Endothelial cell (in vitro differentiated cells): ENCODE measurements around the gene CDKN2D. TPM values are rescaled to one million over a fixed set of nuclear protein-coding genes. Genes with fewer than 3 reads are reported as not detected.
"Not testable (repeated sequence)": the region's sequence is repeated elsewhere in the genome, so short reads cannot be mapped to it uniquely, and the experiment has no call there.

ENCODE experiments used
- DNase-seq: peaks from one replicate; pipeline ENCODE4 v3.0.0; 2021; ENCODE audit warnings: low spot score
- H3K27ac Mint-ChIP-seq: one replicate; pipeline ENCODE4 v1.8.0; 2021; ENCODE audit warnings: mixed read lengths, inconsistent platforms; ENCODE audit not compliant: unreplicated experiment
- H3K27me3 Mint-ChIP-seq: one replicate; pipeline ENCODE4 v1.8.0; 2021; ENCODE audit warnings: mild to moderate bottlenecking, moderate library complexity, mixed read lengths, inconsistent platforms; ENCODE audit not compliant: unreplicated experiment
- H3K36me3 Mint-ChIP-seq: one replicate; pipeline ENCODE4 v1.8.0; 2021; ENCODE audit warnings: mild to moderate bottlenecking, low read depth, mixed read lengths, inconsistent platforms; ENCODE audit not compliant: unreplicated experiment
- H3K4me1 Mint-ChIP-seq: one replicate; pipeline ENCODE4 v1.8.0; 2021; ENCODE audit warnings: mild to moderate bottlenecking, mixed read lengths, inconsistent platforms; ENCODE audit not compliant: unreplicated experiment
- H3K4me3 Mint-ChIP-seq: one replicate; pipeline ENCODE4 v1.8.0; 2021; ENCODE audit warnings: mild to moderate bottlenecking, mixed read lengths, inconsistent platforms; ENCODE audit not compliant: unreplicated experiment
- H3K9me3 Mint-ChIP-seq: one replicate; pipeline ENCODE4 v1.8.0; 2021; ENCODE audit warnings: mixed read lengths, inconsistent platforms; ENCODE audit not compliant: unreplicated experiment
- CTCF ChIP-seq: fragments of 200-600 bp; sonication (generic); IDR thresholded peaks from one replicate; pipeline ENCODE4 v1.5.0; 2021; ENCODE audit warnings: antibody characterized with exemption; ENCODE audit not compliant: unreplicated experiment
- total RNA-seq: library from RNA; stranded (reverse); fragmentation: NEBNext Ultra II Directional; extraction: Animal tissue kit (Norgen Biotek cat#: 25700); gene quantifications from one replicate; pipeline ENCODE4 v1.2.1, GENCODE V29; 2021; ENCODE audit not compliant: unreplicated experiment

CDKN2D gene
- total RNA-seq, 1 donor from 2014 or later: 8.1 TPM

GRCh38 chr19:10543420-10544241 is 25.1 kb downstream of the CDKN2D start, which contains the start of gene ATG4D:
Gene ATG4D, plus strand, starts transcription at chr19:10543904. Its CDS starts 187 bp downstream, at chr19:10544091.
- peaks cover 3% of the 10 kb centered on the region for H3K4me1 Mint-ChIP-seq
- peaks cover 4% of the 10 kb centered on the region for H3K27me3 Mint-ChIP-seq
- DNase-seq: peak; percentile 79
- no peaks in the 10 kb centered on the region for H3K9me3 Mint-ChIP-seq
- H3K4me3 Mint-ChIP-seq: peak within 1 kb of the TSS; percentile 92
- TF ChIP-seq CTCF: no peak
- no peak within 1 kb of the TSS for H3K27ac Mint-ChIP-seq
- H3K36me3 Mint-ChIP-seq: no peaks in the 10 kb centered on the region

- Mint-ChIP-seq H3K9me3 (no peaks in the 10 kb centered on the region), H3K4me3 (peak overlapping the region; percentile 92), H3K36me3 (no peaks in the 10 kb centered on the region), H3K27ac (no peak overlapping the region), H3K4me1 (peaks cover 3% of the 10 kb centered on the region), H3K27me3 (peaks cover 4% of the 10 kb centered on the region)
- no peak for DNase-seq
- TF ChIP-seq CTCF: no peak
Measured at GRCh38 chr19:10543059-10543419, 25.7 kb downstream of the CDKN2D start.

- not testable (repeated sequence) for DNase-seq, H3K9me3 Mint-ChIP-seq, H3K27ac Mint-ChIP-seq, H3K36me3 Mint-ChIP-seq, H3K4me3 Mint-ChIP-seq, H3K4me1 Mint-ChIP-seq, H3K27me3 Mint-ChIP-seq
Measured at GRCh38 chr19:10539016-10539415, 29.8 kb downstream of the CDKN2D start.

GRCh38 chr19:10538204-10538983 is 30.4 kb downstream of the CDKN2D start:
- Mint-ChIP-seq H3K27me3 (peaks cover 6% of the 10 kb centered on the region), H3K27ac (no peak overlapping the region), H3K4me1 (peaks cover 3% of the 10 kb centered on the region), H3K36me3 (no peaks in the 10 kb centered on the region), H3K9me3 (no peaks in the 10 kb centered on the region), H3K4me3 (no peak overlapping the region)
- DNase-seq: no peak
- no peak for TF ChIP-seq CTCF

- Mint-ChIP-seq H3K9me3 (no peaks in the 10 kb centered on the region), H3K27ac (no peak overlapping the region), H3K4me3 (no peak overlapping the region), H3K36me3 (no peaks in the 10 kb centered on the region), H3K27me3 (peaks cover 6% of the 10 kb centered on the region), H3K4me1 (no peaks in the 10 kb centered on the region)
- no peak for TF ChIP-seq CTCF
- no peak for DNase-seq
Measured at GRCh38 chr19:10537668-10538067, 31.1 kb downstream of the CDKN2D start.
